CD4-positive, alpha-beta T cell treated with Interleukin-6 for 4 hours (primary cell): ENCODE measurements around the gene SMAD6.

Experiments used
- DNase-seq: peaks from one replicate; pipeline ENCODE4 v3.0.0-alpha.2; 2020; ENCODE audit warnings: mixed read lengths

Gene SMAD6

DNA sequence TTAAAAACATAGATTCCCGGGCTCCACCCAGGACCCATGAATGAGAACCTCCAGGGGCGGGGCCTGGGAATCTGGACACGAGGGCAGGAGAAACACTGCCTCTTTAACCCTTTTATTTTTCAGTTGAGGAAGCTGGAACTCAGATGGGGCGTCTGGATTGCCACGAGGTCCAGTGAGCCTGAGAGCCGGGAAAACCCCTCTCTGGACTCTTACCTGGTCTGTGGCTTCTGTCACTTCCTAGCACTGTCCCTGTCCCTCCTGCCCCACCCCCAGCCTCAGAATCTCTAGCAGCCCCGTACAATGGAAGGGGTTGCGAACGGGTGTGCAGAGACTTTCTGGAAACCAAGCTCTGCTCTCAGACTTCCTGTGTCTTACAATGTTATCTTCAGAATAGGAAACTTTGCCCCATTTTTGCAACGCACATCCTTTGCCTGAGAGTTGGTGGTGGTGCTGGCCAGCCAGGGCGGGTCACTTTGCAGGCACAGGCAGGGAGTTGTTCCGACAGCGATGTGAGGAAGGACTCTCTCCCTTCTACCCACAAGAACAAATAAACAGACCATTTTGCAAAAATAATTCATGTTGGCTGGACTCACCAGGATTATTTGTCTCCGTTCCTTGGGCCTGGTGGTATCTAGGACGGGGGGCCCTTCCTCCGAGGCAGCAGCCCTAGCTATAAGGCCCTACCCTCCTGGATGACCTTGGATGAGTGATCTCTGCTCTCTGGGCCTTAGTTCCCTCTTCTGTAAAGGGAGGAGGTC is 59.1 kb downstream of the SMAD6 start:
- DNase-seq = no peak

DNA sequence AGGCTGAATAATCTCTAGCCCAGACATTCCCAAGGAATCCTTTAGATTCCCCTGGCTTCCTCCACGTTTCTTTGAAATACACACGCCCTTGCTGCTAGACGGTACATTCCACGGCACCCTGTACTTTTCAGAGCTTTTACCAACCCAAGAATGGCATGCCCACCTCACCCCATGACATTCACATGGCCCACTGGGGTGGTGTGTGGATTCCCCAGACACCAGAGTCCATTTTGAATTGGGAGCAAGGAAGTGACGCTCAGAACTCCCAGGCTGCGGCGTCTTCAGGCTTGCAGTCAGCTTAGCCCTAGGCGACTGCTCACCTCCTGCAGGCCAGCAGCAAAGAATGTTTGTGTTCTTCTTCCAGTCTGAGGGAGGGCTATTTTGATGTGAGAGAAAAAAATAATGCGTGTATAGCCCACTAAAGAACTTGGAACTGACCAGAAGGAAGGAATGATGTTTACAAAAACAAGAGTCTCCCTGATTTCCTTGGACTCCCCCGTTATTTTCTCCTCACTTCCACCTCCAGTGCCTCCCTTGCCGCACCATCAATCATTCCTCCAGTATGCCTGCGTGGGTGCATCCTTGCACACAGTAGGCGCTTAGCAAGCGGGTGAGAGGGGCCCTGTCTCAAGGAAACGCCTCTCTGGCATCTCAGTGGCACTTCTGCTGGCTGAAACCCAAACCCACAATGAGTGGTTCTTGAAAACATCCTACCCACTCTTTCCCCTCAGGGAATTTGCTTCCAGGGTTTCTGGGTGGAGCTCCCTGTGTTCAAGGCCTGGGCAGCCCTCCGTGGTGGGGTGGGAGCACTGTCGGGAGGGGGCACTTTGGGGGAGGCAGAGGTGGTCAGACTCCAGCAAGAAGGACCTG is 59.9 kb downstream of the SMAD6 start:
- DNase-seq = no peak

DNA sequence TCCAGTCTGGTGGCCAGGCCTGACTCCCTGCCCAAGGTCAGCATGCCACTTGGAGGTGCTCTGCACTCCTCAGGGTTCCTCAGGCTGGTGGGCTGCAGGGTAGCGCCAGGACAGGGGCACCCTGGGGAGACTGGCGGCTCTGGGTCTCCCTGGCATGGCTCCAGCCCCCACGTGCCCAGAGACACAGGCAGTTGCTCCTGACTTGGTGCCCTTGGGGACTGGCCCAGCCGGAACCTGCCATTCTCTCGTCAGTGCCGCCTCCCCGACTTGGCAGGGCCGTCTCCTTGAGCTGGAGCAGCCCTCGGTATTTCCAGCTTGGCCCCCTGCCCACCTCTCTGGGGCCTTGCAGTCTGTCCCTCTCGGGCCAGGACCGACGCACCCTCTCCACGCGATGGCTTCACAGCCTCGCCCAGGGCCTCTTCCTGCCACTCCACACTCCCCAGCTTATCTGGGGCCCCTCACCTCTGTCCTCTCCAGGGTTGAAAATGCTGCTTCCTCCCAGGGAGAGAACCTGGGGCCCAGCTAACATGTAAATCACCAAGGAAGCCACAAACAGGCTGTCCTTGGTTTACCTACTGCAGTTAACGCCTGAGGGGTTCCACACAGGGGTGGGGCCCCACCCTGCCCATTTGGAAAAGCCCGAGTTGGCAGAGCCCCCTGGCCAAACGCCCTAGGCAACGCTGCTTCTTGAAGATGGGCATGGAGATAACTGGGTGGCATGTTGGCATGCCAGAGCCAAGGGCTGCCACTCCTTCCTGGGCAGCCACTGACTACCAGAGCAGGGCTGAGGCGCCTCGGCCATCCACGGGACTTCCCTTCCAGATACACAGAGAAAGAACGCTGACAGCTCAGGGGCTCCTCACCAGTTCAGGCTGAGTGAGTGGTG is 61.4 kb downstream of the SMAD6 start:
- no peak for DNase-seq

DNA sequence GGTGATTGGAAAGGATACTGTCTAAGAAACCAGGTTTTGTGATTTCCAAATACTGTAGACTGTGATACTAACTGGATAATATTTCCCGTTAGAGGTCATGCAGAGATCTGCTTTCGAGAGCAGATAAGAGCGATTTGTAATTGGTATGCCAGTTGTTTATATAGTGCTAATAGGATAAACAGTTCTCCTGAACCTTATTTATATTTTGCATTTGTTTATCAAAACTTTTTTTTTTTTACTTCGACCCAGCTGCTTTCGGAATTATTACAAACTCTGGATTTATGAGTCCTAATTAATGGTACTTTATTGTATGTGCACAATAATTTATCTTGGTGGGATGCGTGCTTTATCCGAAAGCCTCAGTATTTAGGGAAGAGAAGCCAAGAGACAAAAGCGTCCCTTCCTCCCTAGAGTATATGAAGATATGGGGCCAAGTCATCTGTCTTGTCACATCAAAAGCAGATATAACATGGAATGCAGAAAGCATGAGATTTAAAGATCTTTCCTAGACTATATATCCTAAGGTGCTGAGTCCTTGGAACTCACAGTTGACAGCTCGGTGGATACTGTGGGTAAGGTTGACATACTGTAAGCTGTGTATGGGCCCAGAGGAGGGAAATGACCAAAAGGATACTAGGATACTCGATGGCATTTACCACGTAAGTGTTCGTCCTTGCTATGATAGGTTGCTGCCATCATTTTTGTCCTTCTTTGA is 62.2 kb downstream of the SMAD6 start:
- no peak for DNase-seq

DNA sequence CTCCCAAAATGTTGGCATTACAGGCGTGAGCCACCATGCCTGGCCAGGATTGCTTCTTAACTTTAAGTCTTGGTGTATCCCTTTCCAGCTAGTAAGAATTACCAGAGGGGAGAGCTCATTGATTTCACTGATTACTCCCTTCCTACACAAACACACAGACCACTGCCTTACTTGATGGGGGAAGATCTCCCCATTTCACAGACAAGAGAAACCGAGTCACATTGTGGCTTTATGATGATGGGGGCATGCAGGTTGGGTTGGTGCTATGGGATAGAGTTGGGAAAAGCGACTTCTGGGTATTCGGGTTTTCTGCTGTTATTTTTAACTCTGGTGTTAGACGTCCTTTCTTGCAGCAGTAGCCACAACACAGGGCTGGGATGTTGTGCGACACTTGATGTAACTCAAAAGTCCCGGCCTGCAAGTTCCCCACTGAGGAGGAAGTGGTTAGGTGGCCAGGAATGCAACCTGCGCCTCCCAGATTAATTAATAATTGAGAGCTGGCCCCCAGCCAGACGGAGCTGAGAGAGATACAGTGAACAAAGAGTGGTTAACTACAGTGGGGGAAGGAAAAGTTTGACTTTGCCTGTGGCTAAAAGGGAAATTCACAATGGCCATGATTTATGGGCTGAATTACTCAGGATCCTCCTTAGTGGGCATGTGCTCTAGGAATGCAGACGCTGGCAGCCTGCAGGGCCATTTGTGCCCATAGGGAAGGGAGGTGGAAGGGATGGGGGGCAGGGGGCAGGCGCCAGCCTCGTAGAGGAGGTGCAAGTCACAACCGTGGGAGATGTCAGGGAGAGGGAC is 63.6 kb downstream of the SMAD6 start:
- DNase-seq = no peak

DNA sequence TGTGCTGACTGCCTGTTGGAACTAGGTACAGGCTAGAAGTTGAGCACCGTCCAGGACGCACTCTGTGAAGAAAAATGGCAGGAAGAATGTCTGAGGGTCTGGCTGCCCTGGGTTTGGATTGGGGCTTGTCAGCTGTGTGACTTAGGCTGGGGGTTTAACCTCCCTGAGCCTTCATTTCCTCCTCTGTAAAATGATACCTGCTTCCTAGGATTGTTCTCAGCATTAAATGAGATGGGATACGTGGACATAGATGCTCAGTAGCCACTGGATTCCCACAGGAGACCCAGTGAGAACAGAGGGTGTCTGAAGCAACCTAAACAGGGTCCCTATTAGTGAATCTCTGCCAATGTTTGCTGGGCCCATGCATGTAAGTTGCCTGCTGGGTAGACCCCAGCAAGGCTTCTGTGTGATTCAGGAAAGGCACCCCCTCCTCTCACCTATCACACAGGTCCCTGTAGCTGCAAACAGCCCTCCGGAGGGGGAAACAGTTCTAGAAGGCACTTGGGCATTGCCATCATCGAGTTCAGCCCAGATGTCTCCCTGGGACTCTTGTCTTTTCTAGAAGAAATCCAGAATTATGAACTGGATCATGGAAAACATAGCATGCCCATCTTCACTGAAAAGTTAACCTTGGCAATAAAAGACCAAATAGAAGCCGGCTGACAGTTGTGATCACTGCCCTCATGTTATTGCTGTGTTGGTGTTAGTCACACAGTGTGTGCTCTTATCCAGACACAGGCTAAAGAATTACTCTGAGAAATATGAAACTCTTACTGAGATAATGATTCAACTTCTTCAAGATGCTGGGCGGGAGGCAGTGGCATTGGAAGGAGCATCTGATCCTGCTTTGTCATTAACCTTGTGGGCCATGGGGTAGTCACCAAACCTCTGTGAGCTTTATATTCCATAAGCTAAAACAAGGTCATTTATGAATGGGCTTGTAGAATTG is 64.5 kb downstream of the SMAD6 start:
- no peak for DNase-seq

DNA sequence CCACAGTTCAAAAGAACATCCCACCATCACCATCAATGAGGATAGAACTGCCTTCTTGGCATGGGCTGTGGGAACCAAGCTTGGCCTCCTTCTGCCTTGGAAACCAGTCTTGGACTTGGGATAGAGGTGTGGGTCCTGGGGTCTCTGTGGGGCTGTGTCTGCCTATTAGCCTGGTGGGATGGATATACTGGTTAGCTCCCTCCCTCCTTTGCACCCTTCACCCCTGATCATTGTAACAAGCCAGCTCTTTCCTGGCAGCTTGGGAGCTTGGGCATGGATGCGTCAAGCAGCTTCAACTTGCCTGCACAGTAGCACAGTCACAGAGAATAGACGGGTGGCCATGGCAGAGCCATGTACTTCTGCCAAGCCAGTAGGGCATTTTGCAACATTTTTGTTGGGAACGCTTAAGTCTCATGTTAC is 65.2 kb downstream of the SMAD6 start:
- no peak for DNase-seq

DNA sequence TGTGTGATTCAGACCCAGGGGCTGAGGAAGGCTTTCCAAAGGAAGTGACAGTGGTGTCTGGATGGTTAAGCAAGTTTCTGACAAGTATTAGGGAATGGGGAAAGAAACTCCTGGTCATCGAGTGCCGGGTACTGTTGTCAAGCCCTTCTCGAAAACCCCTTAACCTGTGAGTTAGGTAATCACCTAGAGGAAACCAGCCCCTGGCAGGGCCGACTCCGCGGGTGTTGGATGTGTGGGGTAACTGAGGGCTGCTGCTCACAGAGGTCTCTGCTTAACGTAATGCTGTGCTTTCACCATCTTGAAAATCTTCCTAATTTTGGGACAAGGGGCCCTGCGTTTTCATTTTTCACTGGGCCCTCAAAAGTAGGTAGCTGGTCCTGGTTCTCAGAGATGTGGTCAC is 67.0 kb downstream of the SMAD6 start:
- DNase-seq = no peak

DNA sequence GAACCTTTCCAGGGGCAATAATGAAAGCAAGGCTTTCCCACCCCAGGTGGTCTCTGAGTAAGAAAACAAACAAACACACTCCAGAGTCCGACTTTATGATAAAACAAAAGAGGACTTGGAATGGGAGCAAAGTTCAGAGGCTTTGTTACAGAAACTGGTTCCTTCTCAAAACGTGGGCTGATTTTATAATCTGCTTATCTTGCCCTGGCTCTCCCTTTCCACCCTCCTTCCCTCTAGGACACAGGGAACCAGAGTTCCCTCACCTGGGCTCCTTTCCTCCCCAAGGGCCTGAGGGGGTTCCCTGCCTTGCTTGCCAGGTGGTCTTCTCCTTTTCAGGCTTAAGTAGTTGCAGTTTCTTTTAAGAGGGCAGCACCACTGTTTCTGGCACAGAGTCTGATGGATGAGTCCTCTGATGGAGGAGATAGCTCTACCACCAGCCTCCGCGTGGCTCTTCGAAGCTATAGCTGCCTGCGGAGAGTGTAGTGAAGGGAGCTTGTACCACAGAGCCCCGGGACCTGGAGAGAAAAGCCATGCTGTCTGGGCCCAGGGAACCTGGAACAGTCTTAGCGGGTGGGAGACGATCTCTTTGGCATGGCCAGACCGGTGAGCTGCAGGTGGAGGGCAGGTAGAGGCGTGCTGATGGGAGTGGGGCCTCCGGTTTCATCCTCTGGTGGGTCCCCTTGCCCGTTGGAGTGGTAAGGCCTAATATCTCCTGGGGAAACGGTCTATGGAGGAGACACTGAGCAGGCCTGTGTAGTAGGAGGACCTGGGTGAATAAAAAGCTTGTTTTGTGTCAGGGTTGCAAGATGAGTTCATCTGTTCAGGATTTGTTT is 68.7 kb downstream of the SMAD6 start:
- no peak for DNase-seq

DNA sequence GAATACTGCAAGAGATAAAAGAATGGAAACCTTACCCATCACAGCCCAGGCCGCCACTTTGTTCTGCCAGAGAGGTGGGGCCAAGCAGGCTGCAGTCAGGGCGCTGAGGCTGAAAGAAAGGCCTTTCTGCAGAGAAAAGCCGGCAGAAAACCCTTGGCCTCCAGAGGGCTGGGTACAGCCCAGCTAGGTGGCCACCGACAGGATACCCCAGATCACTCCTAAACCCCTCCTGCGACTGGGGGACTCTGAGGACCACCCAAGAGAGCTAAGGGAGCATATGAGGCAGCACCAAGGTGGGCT is 69.3 kb downstream of the SMAD6 start:
- DNase-seq = no peak

DNA sequence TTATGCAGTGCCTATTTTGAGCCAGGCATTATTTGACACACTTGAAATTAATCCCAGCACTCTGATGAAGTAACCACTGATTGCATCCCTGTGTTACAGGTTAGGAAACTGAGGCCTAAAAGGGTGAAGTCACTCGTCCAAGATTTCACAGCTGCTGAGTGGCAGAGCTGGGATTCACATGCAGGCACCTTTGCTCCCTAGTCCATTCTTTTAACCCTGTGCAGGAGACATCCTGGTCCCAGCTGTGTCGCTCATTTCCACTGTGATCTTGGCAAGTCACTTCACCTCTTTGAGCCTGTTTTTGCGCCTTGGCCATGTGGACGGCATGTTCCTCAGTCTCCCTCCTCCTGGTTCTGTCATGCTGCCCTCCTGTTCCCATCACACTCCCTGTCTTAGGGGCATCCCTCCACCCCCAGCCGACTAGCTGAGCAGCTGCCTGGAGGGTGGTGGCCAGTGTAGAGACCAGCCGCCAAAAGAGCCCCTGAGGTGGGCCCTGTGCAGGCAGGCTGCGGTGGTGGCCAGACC is 70.6 kb downstream of the SMAD6 start:
- DNase-seq = no peak

DNA sequence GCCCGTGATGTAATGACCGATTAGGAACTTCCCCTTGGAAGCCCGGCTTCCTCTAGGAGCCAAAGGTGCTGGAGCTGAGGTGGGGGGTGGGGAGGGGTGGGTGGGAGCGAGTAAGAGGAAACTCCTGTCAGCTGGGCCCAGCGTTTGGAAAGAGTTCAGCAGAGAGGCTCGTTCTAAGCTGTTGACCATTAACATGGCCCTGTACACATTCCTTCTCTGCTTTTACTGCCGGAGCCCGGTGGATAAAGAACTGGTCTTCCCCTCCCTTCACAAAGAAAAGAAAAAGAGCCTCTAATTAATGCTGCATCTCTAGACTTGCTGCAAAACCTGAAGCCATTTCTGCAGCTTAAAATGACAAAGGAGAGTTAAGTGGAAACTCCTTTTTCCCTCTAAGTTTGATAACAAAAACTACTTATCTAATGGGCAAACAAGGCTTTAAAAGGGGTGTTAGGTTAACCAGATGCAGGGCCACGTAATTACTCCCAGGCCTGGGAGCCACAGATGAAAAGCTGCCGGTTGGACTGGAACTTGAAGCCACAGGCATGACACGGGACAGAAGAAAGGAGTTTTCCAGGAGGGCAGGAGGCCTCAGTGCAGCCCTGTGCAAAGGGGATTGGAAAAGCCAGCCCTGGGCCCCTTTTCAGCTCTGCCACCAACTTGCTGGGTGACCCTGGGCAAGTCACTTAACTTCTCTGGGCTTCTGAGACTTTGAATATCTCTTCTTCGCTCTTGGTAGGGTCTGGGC is 71.3 kb downstream of the SMAD6 start:
- DNase-seq = no peak

DNA sequence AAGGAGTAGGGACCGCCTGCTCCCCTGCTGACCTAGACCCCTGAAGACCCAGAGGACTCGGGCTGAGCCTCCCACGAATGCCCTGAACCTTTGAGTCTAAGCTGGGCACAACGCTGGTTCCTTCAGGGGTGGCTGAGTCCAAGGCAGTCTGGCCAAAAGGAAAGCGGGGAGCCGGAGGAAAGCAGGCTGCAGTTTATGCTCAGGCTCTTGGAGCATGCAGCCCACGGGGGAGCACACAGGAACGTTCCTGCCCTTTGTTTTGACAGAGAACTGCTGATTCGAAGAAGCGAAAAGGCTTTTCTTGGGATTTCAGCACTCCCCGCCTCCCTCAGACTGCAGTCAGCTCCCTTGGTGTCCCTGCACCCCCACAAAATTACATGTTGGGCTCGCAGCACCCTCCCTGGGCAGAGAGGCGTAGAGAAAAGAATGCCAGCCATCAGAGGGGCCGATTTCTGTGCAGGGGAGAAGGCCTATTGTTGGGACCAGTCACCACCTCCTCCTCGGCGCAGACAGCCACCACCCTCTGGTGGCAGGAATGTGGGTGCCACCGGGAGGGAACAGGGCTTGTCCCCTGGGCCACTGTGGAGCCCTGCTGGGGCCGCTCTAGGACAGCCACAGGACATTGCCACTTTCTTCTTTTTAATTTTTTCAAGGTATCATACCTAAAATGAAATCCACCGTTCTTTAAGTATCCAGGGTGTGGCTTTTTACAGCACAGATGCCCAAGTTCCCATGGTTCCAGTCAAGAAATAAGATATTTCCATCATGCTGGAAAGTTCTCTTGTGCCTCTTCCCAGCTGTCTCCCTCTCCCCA is 72.2 kb downstream of the SMAD6 start:
- peak; percentile 64 for DNase-seq

DNA sequence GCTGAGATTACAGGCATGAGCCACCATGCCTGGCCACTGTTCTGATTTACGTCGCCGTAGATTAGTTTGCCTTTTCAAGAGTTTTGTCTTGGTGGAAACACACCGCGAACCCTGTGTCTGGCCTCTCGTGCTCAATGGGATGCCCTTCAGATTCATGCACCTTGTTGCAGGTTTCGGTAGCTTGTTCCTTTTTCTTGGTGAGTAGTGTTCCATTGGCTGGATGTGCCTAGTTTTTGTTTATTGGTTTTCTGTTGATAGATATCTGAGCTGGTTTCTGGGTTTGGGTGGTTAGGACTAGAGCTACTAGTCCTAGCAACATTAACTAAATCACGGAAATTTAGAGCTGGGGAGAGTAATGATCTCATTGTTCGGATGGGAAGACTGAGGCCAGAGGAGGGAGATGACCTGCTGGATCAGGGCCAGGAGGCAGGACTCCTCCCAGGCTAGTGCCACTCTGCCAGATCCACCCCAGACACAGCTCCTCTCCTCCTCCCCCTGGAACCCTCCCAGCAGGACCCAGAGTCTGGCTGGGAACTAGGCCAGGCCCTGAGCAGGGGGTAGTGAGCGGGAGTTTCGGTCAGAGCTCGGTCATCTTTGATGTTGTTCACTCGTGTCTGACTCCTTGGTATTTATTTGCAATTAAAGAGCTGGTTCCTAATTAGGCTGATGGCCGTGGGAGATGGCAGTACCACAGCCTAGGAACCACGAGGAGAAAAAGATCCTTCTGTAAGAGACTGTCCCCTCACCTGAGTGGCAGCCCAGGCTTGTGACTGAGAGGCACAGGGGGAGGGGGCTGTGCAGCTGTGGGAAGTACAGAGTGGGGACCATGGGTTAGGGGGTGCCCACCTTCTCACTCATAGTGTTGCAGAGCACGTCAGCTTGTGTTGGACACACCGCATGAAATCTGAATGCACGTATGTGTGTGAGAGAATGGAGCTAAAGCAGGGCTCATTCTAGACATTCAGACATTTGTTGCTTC is 73.4 kb downstream of the SMAD6 start:
- DNase-seq = no peak

DNA sequence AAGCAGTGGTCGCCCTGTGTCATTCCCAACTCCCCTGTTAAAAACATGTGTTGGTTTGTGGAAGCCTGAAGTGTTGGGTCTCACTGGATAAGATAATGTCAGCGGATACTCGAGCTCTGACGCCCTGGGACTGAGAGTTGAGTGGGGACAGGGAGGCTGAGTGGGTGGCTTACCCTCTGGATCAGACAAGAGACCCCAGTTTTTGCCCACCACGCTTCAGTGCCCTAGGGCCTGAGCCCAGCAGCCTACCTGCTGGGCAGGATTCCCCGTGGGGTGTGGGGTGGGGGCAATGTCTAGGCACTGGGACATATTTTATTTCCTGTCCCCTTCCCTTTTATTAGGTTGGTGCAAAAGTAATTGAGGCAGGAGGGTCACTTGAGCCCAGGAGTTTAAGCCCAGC is 75.0 kb downstream of the SMAD6 start:
- no peak for DNase-seq

DNA sequence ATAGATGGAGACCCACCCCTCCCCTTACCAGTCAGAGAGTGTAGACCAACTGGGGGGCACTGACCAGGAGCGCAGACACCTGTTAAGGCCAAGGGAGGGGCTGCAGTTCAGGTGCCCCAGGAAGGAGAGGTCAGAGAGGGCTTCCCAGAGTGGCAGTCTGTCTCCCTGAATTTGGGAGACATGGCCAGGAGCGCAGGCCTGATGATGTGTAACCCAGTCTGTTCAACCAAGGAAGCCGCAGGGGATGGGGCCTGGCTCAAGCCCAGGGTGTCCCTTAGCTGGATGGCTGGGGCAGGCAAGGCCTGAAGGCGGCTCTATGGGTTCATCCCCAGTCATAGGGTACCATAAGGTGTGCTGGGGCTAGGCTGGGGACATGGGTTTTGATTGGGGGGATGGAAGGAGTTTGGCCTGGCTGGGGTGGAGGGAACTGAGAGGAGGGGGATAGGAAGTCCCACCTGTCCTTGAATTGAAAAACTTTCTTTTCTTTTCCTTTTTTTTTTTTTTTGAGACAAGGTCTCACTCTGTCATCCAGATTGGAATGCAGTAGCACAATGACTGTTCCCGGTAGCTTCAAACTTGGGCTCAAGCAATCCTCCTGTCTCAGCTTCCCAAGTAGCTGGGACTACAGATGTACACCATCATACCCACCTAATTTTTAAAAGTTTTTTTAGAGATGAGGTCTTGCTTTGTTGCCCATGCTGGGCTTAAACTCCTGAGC is 75.7 kb downstream of the SMAD6 start:
- DNase-seq = no peak
